GM21529 (cell line): ENCODE data around the gene GALNT10.

Experiments
- ATAC-seq: cut with Tn5 transposase; IDR thresholded peaks from one replicate; pipeline ENCODE4 v1.9.1; 2021; ENCODE audit not compliant: unreplicated experiment

Gene GALNT10

DNA sequence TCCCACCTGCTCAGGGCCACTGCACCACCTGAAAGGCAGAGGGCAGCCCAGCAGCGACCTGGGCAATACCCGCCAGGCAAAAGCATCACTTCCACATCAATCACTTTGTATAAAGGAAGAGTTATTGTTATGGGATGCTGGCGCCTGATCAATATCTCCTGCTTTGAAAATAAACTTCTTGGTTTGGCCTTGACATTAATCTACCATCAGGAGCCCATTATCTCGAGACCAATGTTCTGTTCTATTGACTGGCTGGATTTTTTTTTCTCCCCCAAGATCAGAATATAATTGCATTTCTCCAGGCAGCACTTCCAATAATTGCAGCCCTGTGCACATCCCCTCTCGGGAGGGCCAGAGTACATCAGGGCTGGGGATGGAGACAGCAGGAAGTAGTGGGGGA is 210.8 kb downstream of the GALNT10 start:
- ATAC-seq: no peak

DNA sequence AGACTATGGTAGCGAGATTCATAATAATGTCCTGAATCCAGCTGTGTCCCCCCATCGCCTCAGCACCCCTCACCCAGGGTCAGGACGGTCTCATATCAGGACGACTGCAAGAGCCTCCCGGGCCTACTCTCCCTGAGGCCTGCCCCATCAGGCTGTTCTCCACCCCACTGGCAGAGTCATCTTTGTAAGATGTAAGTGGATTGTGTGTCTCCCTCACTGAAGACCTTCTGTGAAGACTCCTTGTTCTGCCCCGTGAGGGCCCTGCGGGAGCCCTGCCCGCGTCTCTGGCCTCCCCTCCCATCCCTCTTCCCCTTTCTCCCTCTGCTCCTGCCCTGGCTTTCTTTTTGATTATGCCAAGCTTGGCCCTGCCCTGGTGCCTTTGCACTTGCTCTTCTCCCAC is 211.4 kb downstream of the GALNT10 start:
- ATAC-seq: no peak

DNA sequence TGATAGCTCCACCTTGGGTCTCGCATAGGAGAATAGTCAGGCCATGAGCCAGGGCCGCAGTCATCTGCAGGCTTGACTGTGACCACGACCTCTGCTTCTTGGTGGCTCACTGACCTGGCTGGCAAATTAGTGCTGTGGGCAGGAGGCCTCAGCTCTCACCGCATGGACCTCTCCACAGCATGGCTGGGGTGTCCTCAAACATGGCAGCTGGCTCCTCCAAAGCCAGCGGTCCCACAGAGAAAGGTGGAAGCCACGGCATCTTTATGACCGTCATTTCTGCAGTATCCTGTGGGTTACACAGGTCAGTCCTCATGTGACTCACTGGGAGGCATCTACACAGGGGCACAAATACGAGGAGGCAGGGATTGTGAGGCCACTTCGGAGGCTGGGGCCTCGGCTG is 212.1 kb downstream of the GALNT10 start:
- no peak for ATAC-seq

DNA sequence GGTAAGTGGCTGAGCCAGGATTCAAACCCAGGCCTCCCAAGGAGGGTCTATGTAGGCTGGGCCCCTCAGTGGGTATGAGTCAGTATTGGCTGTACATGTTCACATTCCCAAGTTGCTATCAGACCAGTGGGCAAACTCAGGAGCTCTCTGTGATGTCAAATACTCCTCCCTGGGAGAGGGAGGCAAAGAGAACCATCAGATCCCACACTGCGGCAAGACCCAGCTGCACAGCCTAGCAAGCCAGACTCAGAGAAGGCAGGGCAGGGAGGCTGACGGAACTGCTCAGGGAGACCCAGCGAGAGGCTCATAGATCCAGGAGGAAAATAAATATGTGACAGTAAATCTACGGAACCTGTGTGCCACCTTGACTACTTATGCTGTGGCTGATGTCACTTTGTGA is 212.7 kb downstream of the GALNT10 start:
- no peak for ATAC-seq

DNA sequence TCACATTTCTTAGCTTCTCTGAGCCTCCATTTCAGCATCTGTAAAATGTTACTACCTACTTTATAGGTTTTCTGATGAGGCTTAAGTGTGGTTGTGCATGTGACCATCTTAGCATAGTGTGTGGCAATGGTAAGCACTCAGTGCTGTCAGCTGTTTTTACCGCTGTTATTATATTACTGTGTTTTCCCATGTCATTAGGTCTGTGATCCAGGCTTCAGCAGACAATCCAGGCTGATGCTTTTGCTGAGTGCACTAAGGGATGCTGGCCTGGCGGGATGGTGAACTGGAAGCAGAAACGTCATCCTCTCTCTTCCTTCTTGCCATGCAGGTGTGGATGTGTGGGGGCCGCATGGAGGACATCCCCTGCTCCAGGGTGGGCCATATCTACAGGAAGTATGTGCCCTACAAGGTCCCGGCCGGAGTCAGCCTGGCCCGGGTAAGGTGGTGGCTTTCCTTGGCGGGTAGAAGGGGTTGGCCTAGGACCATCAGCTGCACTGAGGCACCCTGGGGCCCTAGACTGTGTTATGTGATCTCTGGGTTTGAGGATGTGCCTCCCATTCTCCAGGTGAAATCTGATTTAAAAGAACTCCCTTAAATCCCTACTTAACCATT is 213.3 kb downstream of the GALNT10 start:
- no peak for ATAC-seq

DNA sequence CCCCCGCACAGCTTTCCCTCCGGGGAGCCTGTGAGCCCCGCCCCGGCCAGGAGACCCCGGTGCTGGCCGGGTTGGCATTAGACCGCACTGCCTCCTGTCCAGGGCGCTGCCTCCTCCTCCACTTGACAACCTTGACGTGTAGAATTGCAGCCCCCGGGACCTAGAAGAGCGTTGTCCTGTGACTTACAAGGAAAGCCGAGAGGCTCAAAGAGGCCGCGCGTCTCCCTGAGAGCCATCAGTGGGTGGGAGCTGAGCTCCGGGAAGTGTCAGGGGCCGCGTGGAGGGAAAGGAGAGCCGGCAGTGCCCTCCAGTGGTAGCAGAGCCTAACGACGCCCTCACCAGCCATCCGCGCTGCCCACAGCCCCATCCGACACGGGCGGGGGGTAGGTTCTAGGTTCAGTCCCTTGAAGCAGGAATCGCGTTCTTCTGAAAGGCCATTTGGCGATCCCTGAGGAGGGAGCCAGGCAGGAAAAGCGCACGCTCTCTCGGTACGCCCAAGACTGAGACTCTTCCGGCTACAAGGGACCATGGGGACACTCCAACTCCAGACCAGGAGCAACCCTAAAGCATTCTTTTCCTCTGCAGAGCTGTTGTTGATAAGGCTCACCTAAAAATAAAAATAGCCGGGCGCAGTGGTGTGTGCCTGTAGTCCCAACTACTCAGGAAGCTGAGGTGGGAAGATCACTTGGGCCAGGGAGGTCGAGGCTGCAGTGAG is 214.7 kb downstream of the GALNT10 start:
- ATAC-seq: peak; percentile 99

DNA sequence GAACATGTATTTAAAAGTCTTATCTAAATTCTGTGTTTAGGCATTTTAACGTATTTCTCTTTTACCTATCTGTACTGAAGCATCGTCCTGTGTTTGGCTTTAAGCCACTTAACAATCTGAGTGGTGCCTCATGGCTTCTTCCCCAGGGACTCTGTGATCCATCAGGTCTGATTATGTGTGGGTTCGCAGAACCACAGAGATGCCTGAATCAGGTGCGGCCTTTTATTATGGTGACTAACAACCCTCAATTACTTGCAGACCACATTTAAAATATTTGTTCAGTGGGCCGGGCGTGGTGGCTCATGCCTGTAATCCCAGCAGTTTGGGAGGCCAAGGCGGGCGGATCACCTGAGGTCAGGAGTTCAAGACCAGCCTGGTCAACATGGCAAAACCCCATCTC is 215.7 kb downstream of the GALNT10 start:
- ATAC-seq: no peak

DNA sequence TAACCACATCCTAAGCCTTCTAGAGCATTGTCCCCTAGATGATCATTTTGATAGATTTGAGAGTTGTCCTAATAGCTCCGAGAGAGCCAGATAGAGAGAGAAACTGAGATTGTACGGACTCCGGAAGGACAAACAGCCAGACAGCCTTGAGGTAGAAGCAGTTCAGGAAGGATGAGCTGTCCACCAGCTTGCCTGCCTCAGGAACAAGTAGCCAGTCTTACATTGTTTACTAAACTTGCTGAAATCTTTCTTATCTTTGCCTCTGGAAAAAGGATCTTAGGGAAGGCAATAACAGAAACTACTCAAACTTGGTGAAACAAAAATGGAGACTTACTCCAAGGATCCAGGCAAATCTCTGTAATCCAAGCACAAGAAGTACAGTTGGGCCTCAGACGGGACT is 216.3 kb downstream of the GALNT10 start:
- ATAC-seq: no peak

DNA sequence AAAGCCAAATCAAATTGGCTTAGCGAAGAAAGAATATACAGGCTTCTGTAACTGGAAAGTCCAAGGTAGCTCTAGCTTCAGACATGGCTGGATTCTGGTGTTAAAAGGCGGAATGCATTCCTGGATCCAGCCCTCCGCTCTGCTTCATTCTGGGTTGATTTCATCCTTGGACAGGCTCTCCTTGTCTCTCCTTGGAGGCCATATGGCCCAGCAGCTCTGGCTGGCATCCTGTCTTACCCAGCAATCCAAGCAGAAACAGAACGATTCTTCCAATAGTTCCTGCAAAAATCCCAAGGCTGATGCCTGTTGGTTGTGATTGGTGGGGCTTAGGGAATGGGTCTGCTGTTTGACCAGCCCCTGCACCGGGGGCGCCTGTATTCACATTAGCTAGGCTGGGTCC is 218.3 kb downstream of the GALNT10 start:
- ATAC-seq: no peak

DNA sequence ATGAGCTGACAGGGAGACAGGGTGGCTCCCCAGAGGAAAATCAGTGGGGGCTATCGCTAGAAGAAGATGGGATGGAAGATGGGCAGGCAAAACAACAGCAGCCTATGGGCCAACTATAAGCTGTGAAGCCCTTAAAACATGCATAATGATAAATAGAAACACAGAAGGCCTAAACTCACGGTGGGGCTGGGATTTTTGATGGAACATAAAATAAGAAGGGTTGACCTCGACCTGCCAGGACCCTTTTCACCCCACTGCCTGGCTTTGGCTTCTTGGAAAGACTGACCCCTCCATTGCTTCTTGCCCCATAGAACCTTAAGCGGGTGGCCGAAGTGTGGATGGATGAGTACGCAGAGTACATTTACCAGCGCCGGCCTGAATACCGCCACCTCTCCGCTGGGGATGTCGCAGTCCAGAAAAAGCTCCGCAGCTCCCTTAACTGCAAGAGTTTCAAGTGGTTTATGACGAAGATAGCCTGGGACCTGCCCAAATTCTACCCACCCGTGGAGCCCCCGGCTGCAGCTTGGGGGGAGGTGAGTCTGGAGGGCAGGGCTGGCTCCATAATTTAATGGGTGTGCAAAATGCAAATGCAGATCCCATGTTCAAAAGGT is 218.8 kb downstream of the GALNT10 start:
- no peak for ATAC-seq

DNA sequence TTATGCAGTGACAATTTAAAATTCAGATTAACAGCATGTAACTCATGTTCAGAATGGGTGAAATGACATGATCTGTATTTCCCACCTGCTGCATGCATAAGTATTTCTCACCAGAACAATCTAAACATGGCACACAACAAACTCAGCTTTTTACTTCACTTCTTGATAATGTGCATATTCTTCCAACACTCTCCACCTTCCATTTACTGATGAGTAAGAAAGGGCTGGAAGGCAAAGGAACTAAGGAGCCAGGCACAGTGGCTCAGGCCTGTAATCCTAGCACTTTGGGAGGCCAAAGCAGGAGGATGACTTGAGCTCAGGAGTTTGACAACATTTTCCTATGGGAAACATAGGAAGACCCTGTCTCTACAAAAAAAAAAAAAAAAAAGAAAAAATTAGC is 219.5 kb downstream of the GALNT10 start:
- no peak for ATAC-seq

DNA sequence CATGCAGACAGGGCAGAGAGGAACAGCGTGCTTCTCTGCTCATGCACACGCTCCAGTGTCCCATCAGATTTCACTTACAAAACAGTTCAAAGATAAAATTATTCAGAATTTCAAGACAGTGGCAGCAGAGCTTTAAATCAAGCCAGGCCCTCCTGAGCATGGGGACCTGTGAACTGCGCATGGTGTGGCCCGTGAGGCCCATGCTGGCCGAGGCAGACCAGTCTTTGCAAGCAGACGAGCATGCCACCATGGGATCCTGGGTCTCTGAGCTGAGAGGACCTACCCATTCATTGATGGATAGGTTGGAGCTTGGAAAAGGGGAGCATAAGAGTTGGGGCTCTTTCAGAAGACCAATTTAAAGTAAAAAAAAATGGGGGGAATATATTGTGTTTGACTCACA is 220.3 kb downstream of the GALNT10 start:
- no peak for ATAC-seq

DNA sequence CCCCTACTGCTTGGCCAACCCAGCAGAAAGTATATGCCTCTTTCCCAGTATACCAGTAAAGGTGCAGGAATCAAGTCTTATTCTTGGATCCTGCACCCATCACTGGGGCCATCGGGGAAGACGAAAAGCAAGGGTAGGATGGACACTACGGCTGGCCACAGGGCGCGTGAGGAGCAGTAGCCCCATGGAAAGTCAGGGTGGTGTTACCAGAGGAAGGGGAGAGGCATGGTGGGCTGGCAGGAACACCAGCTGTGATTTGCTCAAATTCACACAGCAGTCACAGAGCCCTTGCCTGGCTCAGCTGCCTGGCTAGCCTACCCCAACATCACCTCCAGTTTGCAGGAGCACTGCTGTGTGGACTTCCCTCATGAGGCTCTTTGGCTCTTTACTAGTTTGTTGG is 220.8 kb downstream of the GALNT10 start:
- ATAC-seq: no peak

DNA sequence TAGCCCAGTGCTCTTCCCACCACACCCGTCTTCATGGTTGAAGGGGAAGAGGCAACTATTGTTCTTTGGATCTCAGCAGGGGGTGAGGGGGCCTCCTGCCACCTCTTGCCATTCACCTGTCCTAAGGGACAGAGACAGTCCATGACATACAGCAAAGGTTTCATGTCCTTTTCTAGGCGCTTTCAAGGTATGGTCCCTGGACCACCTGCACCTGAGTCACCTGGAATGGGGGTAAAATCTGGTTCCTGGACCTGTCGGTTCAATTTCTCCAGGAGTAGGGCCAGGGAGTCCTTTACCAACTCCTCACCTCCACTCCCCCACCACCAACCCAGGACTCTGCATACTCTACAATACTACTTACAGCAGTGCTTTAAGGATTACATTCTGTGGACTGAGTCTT is 221.8 kb downstream of the GALNT10 start:
- no peak for ATAC-seq

DNA sequence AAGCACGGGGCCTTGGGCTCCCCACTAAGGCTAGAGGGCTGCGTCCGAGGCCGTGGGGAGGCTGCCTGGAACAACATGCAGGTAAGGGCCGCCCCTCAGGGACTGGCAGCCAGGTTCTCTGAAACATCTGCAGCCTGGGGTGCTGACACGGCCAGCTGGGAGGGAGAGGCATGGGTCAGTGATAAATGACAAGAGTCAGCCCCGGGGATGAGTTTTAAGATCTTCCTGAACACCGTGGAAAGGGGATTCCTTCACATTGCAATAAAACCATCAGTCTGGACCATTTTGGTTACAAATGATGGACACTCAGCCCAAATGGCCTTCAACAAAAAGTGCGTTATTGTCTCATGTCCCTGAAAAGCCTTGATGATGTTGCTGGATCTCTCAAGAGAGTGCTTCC is 222.4 kb downstream of the GALNT10 start:
- ATAC-seq: no peak

DNA sequence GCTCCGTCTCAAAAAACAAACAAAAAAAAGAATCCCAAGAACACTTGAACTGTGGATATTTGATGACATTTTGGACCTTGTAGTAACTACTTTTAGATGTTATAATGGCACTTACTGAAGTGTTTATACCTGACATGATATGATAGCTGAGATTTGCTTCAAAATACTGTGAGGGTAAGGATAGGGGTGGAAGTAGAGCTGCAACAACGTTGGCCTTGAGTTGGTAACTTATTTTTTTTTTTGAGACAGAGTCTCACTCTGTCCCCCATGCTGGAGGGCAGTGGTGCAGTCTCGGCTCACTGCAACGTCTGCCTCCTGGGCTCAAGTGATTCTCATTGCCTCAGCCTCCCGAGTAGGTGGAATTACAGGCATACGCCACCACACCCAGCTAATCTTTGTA is 224.6 kb downstream of the GALNT10 start:
- ATAC-seq: no peak

DNA sequence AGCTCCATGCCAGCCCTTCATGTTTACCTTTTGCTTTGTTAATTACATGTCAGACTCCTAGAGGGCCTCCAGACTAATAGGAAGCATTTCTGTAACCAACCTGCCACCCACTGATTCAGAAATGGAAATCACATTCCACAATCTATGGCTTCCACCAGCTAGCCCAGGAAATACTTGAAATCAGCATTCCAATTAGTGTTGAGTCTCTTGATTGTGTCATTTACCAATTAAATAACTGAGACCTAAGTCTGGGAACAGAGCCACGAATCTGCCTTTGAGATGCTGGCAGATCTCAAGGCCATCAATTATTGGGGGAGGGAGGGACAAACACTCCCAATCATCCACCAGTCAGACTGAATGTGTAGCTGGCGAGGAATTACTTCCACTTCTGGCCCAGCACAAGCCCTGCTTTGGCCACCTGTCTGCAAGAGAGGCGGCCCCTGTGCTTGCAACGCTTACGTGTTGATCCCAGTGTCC is 227.8 kb downstream of the GALNT10 start:
- no peak for ATAC-seq

DNA sequence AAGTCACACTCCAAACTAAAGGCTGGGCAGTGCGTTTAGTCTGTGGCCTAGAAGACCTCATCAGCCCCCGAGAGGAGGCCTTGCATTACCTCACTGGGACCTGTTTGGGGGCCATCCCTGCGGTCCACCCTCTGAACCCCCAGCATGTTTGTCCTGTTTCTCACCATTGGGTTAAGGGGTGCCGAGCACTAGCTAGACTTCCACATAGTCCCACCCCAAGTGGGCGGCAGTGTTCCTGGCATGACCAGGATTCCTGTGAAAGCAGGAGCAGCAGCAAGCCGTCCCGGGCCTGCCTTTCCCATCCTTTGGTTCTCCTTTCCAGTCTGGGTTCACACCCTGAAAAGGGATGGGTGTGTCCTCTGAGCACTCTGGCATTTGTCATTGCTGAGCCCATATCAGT is 228.7 kb downstream of the GALNT10 start:
- no peak for ATAC-seq

DNA sequence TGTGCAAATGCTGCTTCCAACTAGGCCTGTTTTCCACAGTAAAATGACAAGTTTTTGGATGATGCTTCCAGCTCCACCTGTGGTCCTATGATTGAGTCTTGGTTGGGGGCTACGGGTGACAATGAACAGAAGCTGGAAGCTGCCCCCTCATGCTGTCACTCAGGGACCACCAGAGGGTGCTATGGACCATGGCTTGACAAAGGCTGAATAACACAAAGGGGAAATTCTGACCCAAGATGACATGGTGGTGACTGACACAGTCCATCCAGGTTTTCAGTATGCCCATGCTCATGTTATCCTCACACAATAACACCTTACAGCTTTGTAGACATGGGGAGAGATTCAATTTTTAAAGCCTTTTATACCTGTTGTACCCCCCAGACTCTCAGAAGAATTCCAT is 231.3 kb downstream of the GALNT10 start:
- no peak for ATAC-seq

DNA sequence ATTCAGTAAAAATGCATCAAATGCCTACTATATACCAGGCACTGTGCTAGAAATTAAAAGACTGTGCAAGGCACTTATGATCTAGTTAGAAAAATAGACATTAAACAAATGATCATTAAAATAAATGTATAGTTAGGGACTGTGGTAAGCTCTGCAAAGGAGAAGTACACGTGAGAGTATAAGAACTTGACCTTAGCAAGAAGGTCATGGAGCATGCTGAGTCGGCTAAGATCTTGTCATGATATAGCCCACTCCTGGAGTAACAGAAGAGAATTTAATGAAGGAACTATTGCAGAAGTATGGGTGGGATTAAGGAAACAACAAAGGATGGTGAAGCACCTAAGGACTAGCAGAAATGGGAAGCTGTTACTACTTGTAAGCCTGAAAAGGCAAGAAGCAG is 231.8 kb downstream of the GALNT10 start:
- ATAC-seq: no peak

DNA sequence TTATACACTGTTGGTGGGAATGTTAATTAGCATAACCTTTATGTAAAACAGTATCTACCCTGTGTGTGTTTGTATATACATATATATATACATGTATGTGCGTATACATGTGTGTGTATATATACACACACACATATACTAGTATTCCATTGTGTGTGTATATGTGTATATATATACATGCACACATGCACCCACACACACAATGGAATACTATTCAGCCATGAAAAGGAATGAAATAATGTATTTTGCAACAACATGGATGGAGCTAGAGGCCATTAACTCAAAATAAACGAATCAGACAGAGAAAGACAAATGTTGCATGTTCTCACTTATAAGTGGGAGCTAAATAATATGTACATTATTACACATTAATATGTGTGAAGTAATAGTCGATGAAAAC is 237.7 kb downstream of the GALNT10 start:
- ATAC-seq: no peak

DNA sequence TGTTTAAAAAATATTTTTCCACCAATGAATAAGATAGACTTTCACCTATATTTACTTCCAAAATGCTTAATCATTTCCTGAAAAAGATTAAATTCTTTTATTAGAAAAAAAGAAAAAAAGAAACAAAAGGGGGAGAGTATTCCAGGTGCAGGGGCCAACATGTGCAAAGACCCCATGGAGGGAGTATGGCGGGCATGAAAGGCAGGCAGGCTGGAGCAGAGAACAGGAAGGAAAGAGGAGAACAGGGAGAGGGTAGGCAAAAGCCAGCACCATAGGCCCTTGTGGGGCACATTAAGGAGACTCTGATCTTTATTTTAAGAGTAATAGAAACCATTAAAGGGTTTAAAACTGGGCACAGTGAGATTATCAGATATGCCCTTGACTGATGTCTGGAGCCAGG is 238.8 kb downstream of the GALNT10 start:
- ATAC-seq: no peak

DNA sequence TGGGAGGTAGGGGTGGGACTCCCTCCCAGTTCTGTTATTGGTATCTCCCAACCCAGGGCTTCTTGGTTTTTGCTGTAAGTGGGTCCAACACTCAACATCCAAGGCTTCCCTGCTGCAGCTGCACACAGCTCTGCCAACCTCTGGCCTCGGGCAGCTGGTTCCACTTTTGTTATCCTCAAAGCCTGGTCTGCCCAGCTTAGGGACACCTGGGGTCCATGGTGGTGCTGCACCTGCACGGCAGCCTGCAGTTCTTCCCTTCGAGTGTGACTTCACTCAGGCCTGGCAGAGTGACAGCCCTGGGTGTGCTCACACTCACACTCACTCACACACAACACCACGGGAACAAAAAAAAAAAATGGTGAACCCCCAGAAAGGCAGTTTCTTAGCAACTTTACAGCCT is 239.9 kb downstream of the GALNT10 start:
- no peak for ATAC-seq
